HEK293 (cell line): ENCODE results near the gene GNPTAB.

Experiments used
- CTCF ChIA-PET: fragments of 350-600 bp; formaldehyde crosslinking; extraction: SDS; loops from one replicate; lab custom pipeline; 2021; ENCODE audit warnings: antibody characterized with exemption; lab: Yijun Ruan, JAX
- POLR2A ChIA-PET: fragments of 300-600 bp; formaldehyde crosslinking; extraction: SDS; loops from one replicate; lab custom pipeline; 2020; ENCODE audit warnings: antibody characterized with exemption, inconsistent platforms; lab: Yijun Ruan, JAX
- H3K27ac ChIP-seq: fragments of 200-500 bp; sonication (Bioruptor generic); 2 replicates; pipeline ENCODE4 v1.5.1; 2014; ENCODE audit warnings: low read depth, low read length, control low read depth, inconsistent platforms; ENCODE audit errors: extremely low read depth
- H3K36me3 ChIP-seq, 2 experiments: fragments of 200-500 bp in 1 of 2; sonication (Bioruptor generic) in 1 of 2; 1 replicate in 1 of 2; 2 replicates in 1 of 2; pipeline ENCODE4 v1.5.1; 2014 to 2017; ENCODE audit warnings: inconsistent platforms in 2 of 2, low read length in 2 of 2; ENCODE audit not compliant: control insufficient read depth in 2 of 2, insufficient read depth in 1 of 2
- H3K4me1 ChIP-seq: fragments of 200-500 bp; sonication (Bioruptor generic); 2 replicates; pipeline ENCODE4 v1.5.1; 2014; ENCODE audit warnings: mild to moderate bottlenecking, low read length, inconsistent platforms; ENCODE audit not compliant: control insufficient read depth, insufficient read depth
- H3K4me3 ChIP-seq: 2 replicates; pipeline ENCODE4 v1.5.1; 2011; ENCODE audit warnings: low read depth, mild to moderate bottlenecking, control low read depth, low read length, moderate library complexity
- H3K9me3 ChIP-seq: fragments of 200-500 bp; sonication (Bioruptor generic); 2 replicates; pipeline ENCODE4 v1.5.1; 2014; ENCODE audit warnings: low read depth, low read length, inconsistent platforms; ENCODE audit not compliant: control insufficient read depth, insufficient read depth
- ATF2 ChIP-seq: fragments of 450-650 bp; formaldehyde crosslinking; IDR thresholded peaks from 2 replicates; pipeline ENCODE4 v1.5.1; 2016; ENCODE audit warnings: missing biosample characterization, missing genetic modification characterization, low read depth
- EGR2 ChIP-seq: fragments of 450-650 bp; formaldehyde crosslinking; IDR thresholded peaks from 2 replicates; pipeline ENCODE4 v1.5.1; 2016; ENCODE audit warnings: low read depth, missing biosample characterization, missing genetic modification characterization
- HOXC10 ChIP-seq: sonication (generic); formaldehyde crosslinking; IDR thresholded peaks from 2 replicates; pipeline ENCODE4 v1.8.1; 2023; ENCODE audit warnings: mild to moderate bottlenecking, missing genetic modification reagents
- MEIS1 ChIP-seq: sonication (generic); formaldehyde crosslinking; IDR thresholded peaks from 2 replicates; pipeline ENCODE4 v1.8.1; 2022; ENCODE audit warnings: missing genetic modification reagents, mild to moderate bottlenecking, borderline replicate concordance
- WT1 ChIP-seq: fragments of 450-650 bp; formaldehyde crosslinking; IDR thresholded peaks from 2 replicates; pipeline ENCODE4 v1.5.1; 2016; ENCODE audit warnings: missing biosample characterization, missing genetic modification characterization
- ZNF140 ChIP-seq: fragments of 450-650 bp; formaldehyde crosslinking; IDR thresholded peaks from 2 replicates; pipeline ENCODE4 v1.5.1; 2016; ENCODE audit warnings: missing biosample characterization, missing genetic modification characterization
- ZNF146 ChIP-seq: fragments of 450-650 bp; formaldehyde crosslinking; IDR thresholded peaks from 2 replicates; pipeline ENCODE4 v1.5.1; 2016; ENCODE audit warnings: missing biosample characterization, missing genetic modification characterization
- ZNF202 ChIP-seq: fragments of 450-650 bp; formaldehyde crosslinking; IDR thresholded peaks from 2 replicates; pipeline ENCODE4 v1.5.1; 2016; ENCODE audit warnings: missing biosample characterization, missing genetic modification characterization, borderline replicate concordance
- ZNF354C ChIP-seq: fragments of 450-650 bp; formaldehyde crosslinking; IDR thresholded peaks from 2 replicates; pipeline ENCODE4 v1.5.1; 2016; ENCODE audit warnings: missing biosample characterization, missing genetic modification characterization, low read depth, borderline replicate concordance
- ZNF404 ChIP-seq: fragments of 450-650 bp; formaldehyde crosslinking; IDR thresholded peaks from 2 replicates; pipeline ENCODE4 v1.5.1; 2017; ENCODE audit warnings: missing biosample characterization, missing genetic modification characterization
- ZNF426 ChIP-seq: fragments of 450-650 bp; formaldehyde crosslinking; IDR thresholded peaks from 2 replicates; pipeline ENCODE4 v1.5.1; 2017; ENCODE audit warnings: missing biosample characterization, missing genetic modification characterization, mild to moderate bottlenecking, inconsistent platforms, moderate library complexity
- ZNF488 ChIP-seq: fragments of 450-650 bp; formaldehyde crosslinking; IDR thresholded peaks from 2 replicates; pipeline ENCODE4 v1.5.1; 2016; ENCODE audit warnings: missing biosample characterization, missing genetic modification characterization
- ZNF530 ChIP-seq: fragments of 450-650 bp; formaldehyde crosslinking; IDR thresholded peaks from 2 replicates; pipeline ENCODE4 v1.5.1; 2016; ENCODE audit warnings: low read depth, missing biosample characterization, missing genetic modification characterization
- ZNF571 ChIP-seq: fragments of 450-650 bp; formaldehyde crosslinking; IDR thresholded peaks from 2 replicates; pipeline ENCODE4 v1.5.0; 2017; ENCODE audit warnings: missing biosample characterization, missing genetic modification characterization
- ZXDB ChIP-seq: fragments of 450-650 bp; formaldehyde crosslinking; IDR thresholded peaks from 2 replicates; pipeline ENCODE4 v1.5.1; 2016; ENCODE audit warnings: missing biosample characterization, missing genetic modification characterization
- TF ChIP-seq, protein P1 (sequence below): fragments of 450-650 bp; formaldehyde crosslinking; IDR thresholded peaks from 2 replicates; pipeline ENCODE4 v1.5.1; 2017; ENCODE audit warnings: missing biosample characterization, missing genetic modification characterization
- TF ChIP-seq, protein P2 (sequence below): fragments of 450-650 bp; formaldehyde crosslinking; IDR thresholded peaks from 2 replicates; pipeline ENCODE4 v1.5.1; 2016; ENCODE audit warnings: missing biosample characterization, missing genetic modification characterization
- TF ChIP-seq, protein P3 (sequence below): fragments of 450-650 bp; formaldehyde crosslinking; optimal IDR thresholded peaks from 2 replicates; pipeline ENCODE3; 2016; ENCODE audit warnings: missing biosample characterization, mild to moderate bottlenecking, missing genetic modification characterization
- TF ChIP-seq, protein P4 (sequence below): fragments of 450-650 bp; IDR thresholded peaks from 2 replicates; pipeline ENCODE4 v1.5.1; 2018; ENCODE audit warnings: missing biosample characterization, mild to moderate bottlenecking, missing genetic modification characterization

The GNPTAB gene

DNA sequence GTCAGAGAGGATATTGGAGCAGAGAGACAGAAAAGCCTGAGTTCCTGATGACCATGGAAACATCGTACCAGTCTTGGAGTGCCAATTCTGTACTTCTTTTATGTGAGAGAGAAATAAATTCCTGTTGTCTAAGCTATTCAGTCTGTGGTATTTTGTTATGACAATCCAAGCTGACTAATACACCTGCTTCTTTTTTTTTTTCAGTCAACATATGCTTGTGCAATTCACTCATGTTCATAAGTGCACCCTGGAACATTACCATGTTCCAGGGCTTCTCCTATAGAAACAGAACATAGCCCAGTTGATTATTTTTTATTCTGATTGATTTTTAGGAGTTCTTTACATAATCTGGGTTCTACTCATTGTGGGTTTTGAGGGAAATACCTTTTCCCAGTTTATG lies 135.1 kb downstream of the GNPTAB start:
- no peak for TF ChIP-seq ZNF140 (tag by site-specific recombination)
- TF ChIP-seq, protein P1, sequence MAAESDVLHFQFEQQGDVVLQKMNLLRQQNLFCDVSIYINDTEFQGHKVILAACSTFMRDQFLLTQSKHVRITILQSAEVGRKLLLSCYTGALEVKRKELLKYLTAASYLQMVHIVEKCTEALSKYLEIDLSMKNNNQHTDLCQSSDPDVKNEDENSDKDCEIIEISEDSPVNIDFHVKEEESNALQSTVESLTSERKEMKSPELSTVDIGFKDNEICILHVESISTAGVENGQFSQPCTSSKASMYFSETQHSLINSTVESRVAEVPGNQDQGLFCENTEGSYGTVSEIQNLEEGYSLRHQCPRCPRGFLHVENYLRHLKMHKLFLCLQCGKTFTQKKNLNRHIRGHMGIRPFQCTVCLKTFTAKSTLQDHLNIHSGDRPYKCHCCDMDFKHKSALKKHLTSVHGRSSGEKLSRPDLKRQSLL (tag by site-specific recombination) = no peak
- no peak for TF ChIP-seq EGR2 (tag by site-specific recombination)
- TF ChIP-seq ZNF571 = no peak
- no peak for TF ChIP-seq ZNF488 (tag by site-specific recombination)
- no peak for TF ChIP-seq ZNF354C (tag by site-specific recombination)
- TF ChIP-seq, protein P2, sequence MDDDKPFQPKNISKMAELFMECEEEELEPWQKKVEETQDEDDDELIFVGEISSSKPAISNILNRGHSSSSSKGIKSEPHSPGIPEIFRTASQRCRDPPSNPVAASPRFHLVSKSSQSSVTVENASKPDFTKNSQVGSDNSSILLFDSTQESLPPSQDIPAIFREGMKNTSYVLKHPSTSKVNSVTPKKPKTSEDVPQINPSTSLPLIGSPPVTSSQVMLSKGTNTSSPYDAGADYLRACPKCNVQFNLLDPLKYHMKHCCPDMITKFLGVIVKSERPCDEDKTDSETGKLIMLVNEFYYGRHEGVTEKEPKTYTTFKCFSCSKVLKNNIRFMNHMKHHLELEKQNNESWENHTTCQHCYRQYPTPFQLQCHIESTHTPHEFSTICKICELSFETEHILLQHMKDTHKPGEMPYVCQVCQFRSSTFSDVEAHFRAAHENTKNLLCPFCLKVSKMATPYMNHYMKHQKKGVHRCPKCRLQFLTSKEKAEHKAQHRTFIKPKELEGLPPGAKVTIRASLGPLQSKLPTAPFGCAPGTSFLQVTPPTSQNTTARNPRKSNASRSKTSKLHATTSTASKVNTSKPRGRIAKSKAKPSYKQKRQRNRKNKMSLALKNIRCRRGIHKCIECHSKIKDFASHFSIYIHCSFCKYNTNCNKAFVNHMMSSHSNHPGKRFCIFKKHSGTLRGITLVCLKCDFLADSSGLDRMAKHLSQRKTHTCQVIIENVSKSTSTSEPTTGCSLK (tag by site-specific recombination) = no peak
- TF ChIP-seq ZNF530 = no peak
- no peak for TF ChIP-seq ZNF202 (tag by site-specific recombination)
- TF ChIP-seq, protein P3, sequence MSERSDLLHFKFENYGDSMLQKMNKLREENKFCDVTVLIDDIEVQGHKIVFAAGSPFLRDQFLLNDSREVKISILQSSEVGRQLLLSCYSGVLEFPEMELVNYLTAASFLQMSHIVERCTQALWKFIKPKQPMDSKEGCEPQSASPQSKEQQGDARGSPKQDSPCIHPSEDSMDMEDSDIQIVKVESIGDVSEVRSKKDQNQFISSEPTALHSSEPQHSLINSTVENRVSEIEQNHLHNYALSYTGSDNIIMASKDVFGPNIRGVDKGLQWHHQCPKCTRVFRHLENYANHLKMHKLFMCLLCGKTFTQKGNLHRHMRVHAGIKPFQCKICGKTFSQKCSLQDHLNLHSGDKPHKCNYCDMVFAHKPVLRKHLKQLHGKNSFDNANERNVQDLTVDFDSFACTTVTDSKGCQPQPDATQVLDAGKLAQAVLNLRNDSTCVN (tag by site-specific recombination) = no peak
- TF ChIP-seq ZNF404 (tag by site-specific recombination) = no peak
- TF ChIP-seq WT1 (tag by site-specific recombination) = no peak
- TF ChIP-seq ZXDB (tag by site-specific recombination) = no peak
- no peak for TF ChIP-seq ZNF146 (tag by site-specific recombination)
- TF ChIP-seq, protein P4, sequence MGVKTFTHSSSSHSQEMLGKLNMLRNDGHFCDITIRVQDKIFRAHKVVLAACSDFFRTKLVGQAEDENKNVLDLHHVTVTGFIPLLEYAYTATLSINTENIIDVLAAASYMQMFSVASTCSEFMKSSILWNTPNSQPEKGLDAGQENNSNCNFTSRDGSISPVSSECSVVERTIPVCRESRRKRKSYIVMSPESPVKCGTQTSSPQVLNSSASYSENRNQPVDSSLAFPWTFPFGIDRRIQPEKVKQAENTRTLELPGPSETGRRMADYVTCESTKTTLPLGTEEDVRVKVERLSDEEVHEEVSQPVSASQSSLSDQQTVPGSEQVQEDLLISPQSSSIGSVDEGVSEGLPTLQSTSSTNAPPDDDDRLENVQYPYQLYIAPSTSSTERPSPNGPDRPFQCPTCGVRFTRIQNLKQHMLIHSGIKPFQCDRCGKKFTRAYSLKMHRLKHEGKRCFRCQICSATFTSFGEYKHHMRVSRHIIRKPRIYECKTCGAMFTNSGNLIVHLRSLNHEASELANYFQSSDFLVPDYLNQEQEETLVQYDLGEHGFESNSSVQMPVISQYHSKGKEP (tag by site-specific recombination) = no peak
- TF ChIP-seq HOXC10 (CRISPR knock-in tag) = no peak
- no peak for TF ChIP-seq MEIS1 (CRISPR knock-in tag)
- TF ChIP-seq ZNF426 (tag by site-specific recombination) = no peak
- no peak for TF ChIP-seq ATF2 (tag by site-specific recombination)
- POLR2A ChIA-PET = no interaction called here
- 0 out of 2 replicates have a peak, but pooled peaks cover 4% of the 10 kb centered on the region for H3K4me1 ChIP-seq
- CTCF ChIA-PET = no interaction called here
- no peaks in the 10 kb centered on the region for H3K36me3 ChIP-seq
- no peaks in the 10 kb centered on the region for H3K9me3 ChIP-seq
- no peak overlapping the region for H3K27ac ChIP-seq
- no peak overlapping the region for H3K4me3 ChIP-seq
